Measurements from ENCODE around the gene PNN.
A peak's percentile ranks its signal among the peaks of the same experiment; 100 is the strongest.
"Not testable (repeated sequence)": the region's sequence is repeated elsewhere in the genome, so short reads cannot be mapped to it uniquely, and the experiment has no call there.

The PNN gene

DNA sequence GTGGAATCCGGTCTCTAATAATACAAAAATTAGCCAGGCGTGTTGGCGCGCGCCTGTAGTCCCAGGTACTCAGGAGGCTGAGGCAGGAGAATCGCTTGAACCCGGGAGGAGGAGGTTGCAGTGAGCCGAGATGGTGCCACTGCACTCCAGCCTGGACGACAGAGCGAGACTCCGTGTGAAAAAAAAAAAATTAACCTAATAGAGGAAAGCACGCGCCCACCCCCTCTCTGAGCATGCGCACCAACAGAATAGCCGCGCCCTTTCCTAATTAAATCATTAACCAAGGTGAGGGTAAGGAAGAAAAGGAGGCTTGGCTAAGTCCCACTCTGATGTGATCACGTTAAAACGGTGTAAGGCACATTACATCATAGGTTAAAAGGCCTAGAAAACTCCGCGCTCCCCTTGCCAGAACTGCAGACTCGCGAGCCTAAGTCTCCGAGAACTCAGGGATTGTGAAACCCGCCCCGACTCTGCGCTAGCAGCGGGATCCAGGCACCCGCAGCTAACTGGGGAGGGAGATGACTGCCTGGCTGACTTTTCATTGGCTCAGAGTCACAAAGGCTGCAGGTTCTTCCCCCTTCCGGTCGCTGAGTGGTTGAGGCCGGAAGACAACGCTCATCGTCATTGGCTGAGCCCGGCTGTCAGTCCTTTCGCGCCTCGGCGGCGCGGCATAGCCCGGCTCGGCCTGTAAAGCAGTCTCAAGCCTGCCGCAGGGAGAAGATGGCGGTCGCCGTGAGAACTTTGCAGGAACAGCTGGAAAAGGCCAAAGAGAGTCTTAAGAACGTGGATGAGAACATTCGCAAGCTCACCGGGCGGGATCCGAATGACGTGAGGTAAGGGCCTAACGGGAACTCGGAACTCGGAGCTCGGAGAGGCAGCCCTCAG lies at the start of gene PNN:
TSS of gene PNN (plus strand) at position 695 of the 885 bp plus-strand sequence. CDS start at position 721, 26 bp downstream.
- peak; percentile 81 to 94 (median 92) for DNase-seq (ENCODE audit: low read depth in 3 of 3)

- not testable (repeated sequence) for DNase-seq (ENCODE audit: low read depth in 3 of 3)
These were observed 37.2 kb upstream of the PNN start for GRCh38 chr14:39137835-39138234.

DNA sequence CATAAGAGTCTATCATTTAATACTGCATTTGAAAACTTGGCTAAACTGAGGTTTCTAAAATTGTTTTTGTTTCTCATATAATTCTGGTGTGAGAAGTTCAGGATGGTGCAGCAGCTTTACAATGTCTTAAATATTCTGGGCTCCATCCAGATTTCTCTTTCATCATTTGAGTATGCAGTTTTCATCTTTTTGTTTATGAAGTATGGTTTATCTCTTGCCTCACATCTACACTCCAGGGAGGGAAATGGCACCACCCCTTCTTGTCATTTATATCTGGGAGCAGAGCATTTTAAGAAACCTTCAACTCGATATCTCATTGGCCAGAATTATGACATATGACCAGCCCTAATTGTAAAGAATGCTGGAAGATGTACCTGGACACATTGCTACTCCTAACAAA lies 36.6 kb upstream of the PNN start:
- DNase-seq (ENCODE audit: low read depth in 3 of 3): no peak

- DNase-seq (ENCODE audit: low read depth in 3 of 3): no peak
These were observed 34.9 kb upstream of the PNN start for GRCh38 chr14:39140170-39140569.

GRCh38 chr14:39141623-39142022 lies 33.4 kb upstream of the PNN start:
- not testable (repeated sequence) for DNase-seq (ENCODE audit: low read depth in 3 of 3)

DNA sequence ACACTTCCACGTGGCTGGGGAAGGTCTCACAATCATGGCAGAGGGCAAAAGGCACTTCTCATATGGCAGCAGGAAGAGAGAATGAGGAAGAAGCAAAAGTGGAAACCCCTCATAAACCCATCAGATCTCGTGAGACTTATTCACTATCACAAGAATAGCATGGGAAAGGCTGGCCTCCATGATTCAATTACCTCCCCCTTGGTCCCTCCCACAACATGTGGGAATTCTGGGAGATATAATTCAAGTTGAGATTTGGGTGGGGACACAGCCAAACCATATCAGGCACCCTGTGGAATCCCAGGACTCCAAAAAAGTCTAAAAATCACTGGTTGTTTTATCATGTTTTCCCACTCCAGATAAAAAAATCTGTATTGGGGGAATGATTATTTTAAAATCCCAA lies 31.8 kb upstream of the PNN start:
- not testable (repeated sequence) for DNase-seq (ENCODE audit: low read depth in 3 of 3)

DNA sequence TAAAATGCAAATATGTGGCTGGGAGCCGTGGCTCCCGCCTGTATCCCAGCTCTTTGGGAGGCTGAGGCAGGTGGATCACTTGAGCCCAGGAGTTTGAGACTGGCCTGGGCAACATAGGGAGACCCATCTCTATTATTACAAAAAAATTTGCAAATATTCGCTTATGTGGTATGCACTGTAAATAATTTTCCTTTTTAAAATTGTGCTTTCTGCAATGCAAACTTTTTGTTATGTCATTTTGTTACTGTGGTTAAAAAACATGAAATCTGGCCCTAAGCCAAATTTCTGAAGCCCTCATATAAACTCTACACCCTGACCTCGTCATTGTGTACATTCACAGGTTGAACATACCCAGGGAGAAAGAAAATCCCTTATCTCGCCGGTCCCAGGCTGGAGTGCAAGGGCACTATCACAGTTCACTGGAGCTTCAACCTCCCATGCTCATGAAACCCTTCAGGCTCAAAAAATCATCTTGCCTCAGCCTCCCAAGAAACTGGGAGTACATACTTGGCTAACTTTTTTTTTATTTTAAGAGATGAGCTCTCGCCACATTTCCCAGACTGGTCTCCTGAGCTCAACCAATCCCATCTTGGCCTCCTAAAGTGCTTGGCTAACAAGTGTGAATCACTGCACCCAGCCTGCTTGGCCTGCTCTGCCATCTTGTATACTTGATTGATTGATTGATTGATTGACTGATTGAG lies 29.6 kb upstream of the PNN start:
- DNase-seq (ENCODE audit: low read depth in 3 of 3): no peak

GRCh38 chr14:39154594-39155189 lies 20.4 kb upstream of the PNN start:
- DNase-seq (ENCODE audit: low read depth in 3 of 3): no peak

- DNase-seq (ENCODE audit: low read depth in 3 of 3): no peak
These were observed 17.6 kb upstream of the PNN start for GRCh38 chr14:39157491-39157890.

GRCh38 chr14:39158222-39158858 lies 16.7 kb upstream of the PNN start:
- DNase-seq (ENCODE audit: low read depth in 3 of 3): no peak

- no peak for DNase-seq (ENCODE audit: low read depth in 3 of 3)
These were observed 14.6 kb upstream of the PNN start for GRCh38 chr14:39160494-39160893.

GRCh38 chr14:39167797-39168320 lies 7.2 kb upstream of the PNN start:
- not testable (repeated sequence) for DNase-seq (ENCODE audit: low read depth in 3 of 3)

DNA sequence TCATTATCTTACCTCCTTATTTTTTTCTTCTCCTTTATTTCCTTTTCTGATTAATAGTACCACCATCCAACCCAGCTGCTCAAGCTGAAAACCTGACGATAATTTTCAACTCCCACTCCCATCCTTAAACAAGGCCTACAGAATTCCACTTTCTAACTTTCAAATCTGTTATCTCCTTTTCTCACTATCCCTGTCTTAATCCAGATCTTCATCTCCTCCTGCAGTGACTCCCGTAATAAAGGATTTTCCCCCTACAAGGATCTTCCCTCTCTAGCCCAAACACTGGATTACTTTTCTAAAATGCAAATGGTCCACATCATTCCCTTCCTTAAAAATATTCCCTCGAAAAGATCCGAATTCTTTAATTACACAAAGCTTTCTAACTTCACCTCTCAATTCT lies 6.5 kb upstream of the PNN start:
- no peak for DNase-seq (ENCODE audit: low read depth in 3 of 3)

DNA sequence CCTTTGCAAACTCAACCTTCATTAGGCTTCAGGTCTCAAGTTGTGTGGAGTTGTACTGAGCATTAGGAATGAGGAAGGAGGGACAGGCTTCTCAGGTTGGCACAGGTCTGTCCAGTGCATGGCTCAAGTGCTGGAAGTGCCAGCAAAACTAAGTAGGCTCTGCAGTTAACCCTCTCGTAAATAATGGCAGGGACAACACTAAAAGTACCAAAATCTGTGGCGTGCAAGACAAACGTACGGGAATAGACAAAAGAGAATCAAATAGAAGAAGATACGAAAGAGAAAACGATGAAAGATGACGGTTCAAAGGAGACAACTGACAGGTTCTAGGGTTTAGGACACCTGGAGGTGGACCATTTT lies 5.5 kb upstream of the PNN start:
- DNase-seq (ENCODE audit: low read depth in 3 of 3): no peak

GRCh38 chr14:39173198-39173597 lies 1.9 kb upstream of the PNN start:
- no peak for DNase-seq (ENCODE audit: low read depth in 3 of 3)

- no peak for DNase-seq (ENCODE audit: low read depth in 3 of 3)
These were observed 600 bp downstream of the PNN start for GRCh38 chr14:39175445-39176262.

- no peak for DNase-seq (ENCODE audit: low read depth in 3 of 3)
These were observed 1.5 kb downstream of the PNN start for GRCh38 chr14:39176263-39177167.

- no peak for DNase-seq (ENCODE audit: low read depth in 3 of 3)
These were observed 2.1 kb downstream of the PNN start for GRCh38 chr14:39177168-39177545.

GRCh38 chr14:39179042-39179441 lies 4.0 kb downstream of the PNN start:
- DNase-seq (ENCODE audit: low read depth in 3 of 3): no peak

DNA sequence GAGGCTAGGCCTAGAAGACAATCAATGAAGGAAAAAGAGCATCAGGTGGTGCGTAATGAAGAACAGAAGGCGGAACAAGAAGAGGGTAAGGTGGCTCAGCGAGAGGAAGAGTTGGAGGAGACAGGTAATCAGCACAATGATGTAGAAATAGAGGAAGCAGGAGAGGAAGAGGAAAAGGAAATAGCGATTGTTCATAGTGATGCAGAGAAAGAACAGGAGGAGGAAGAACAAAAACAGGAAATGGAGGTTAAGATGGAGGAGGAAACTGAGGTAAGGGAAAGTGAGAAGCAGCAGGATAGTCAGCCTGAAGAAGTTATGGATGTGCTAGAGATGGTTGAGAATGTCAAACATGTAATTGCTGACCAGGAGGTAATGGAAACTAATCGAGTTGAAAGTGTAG lies 5.5 kb downstream of the PNN start:
- no peak for DNase-seq (ENCODE audit: low read depth in 3 of 3)
